ENCODE results near the gene IER5.

GRCh38 chr1:181088079-181089016 lies at the start of gene IER5:
- TF ChIP-seq EZH2 (IDR thresholded peaks at IDR 0.05; ENCODE audit: low read length, missing control alignments) (no peak), CTCF (conservative IDR thresholded peaks at IDR 0.05 in 1 of 2, IDR thresholded peaks at IDR 0.05 in 1 of 2; ENCODE audit: low read depth in 1 of 2, low read length in 2 of 2) (no peak)
